ENCODE results near the gene USP22.
"Not testable (repeated sequence)": the region's sequence is repeated elsewhere in the genome, so short reads cannot be mapped to it uniquely, and the experiment has no call there.

The USP22 gene

GRCh38 chr17:21077281-21077680 is 34.5 kb upstream of the USP22 start:
- Histone ChIP-seq H3K4me3 (ENCODE audit: low read length in 2 of 2) (no peak overlapping the region), H3K4me1 (ENCODE audit: control insufficient read depth in 2 of 2, insufficient read depth in 2 of 2, low read length in 2 of 2) (peaks cover 0 to 5% of the 10 kb centered on the region in 2 donors), H3K9me3 (ENCODE audit: control insufficient read depth in 2 of 2, low read length in 2 of 2) (no peaks in the 10 kb centered on the region), H3K9ac (ENCODE audit: low read depth in 1 of 2, low read length in 2 of 2) (no peak overlapping the region), H3K27me3 (ENCODE audit: control insufficient read depth in 2 of 2, insufficient read depth in 2 of 2, low read length in 2 of 2) (no peaks in the 10 kb centered on the region), H3K27ac (ENCODE audit: low read depth in 2 of 2, low read length in 2 of 2) (no peak overlapping the region), H3K36me3 (ENCODE audit: control insufficient read depth in 2 of 2, insufficient read depth in 2 of 2, low read length in 2 of 2) (no peaks in the 10 kb centered on the region)

GRCh38 chr17:21076242-21076641 is 33.4 kb upstream of the USP22 start:
- Histone ChIP-seq H3K4me3 (ENCODE audit: low read length in 2 of 2) (no peak overlapping the region), H3K9ac (ENCODE audit: low read depth in 1 of 2, low read length in 2 of 2) (no peak overlapping the region), H3K27ac (ENCODE audit: low read depth in 2 of 2, low read length in 2 of 2) (no peak overlapping the region), H3K4me1 (ENCODE audit: control insufficient read depth in 2 of 2, insufficient read depth in 2 of 2, low read length in 2 of 2) (peaks cover 0 to 5% of the 10 kb centered on the region in 2 donors), H3K9me3 (ENCODE audit: control insufficient read depth in 2 of 2, low read length in 2 of 2) (no peaks in the 10 kb centered on the region), H3K27me3 (ENCODE audit: control insufficient read depth in 2 of 2, insufficient read depth in 2 of 2, low read length in 2 of 2) (no peaks in the 10 kb centered on the region), H3K36me3 (ENCODE audit: control insufficient read depth in 2 of 2, insufficient read depth in 2 of 2, low read length in 2 of 2) (no peaks in the 10 kb centered on the region)

GRCh38 chr17:21075739-21076085 is 32.9 kb upstream of the USP22 start:
- H3K36me3 ChIP-seq (ENCODE audit: control insufficient read depth in 2 of 2, insufficient read depth in 2 of 2, low read length in 2 of 2) = no peaks in the 10 kb centered on the region
- H3K27me3 ChIP-seq (ENCODE audit: control insufficient read depth in 2 of 2, insufficient read depth in 2 of 2, low read length in 2 of 2) = no peaks in the 10 kb centered on the region
- peaks cover 0 to 5% of the 10 kb centered on the region in 2 donors for H3K4me1 ChIP-seq (ENCODE audit: control insufficient read depth in 2 of 2, insufficient read depth in 2 of 2, low read length in 2 of 2)
- no peak overlapping the region for H3K9ac ChIP-seq (ENCODE audit: low read depth in 1 of 2, low read length in 2 of 2)
- H3K27ac ChIP-seq (ENCODE audit: low read depth in 2 of 2, low read length in 2 of 2) = peak overlapping the region in 1 of 2 donors; percentile 1
- H3K4me3 ChIP-seq (ENCODE audit: low read length in 2 of 2) = no peak overlapping the region
- H3K9me3 ChIP-seq (ENCODE audit: control insufficient read depth in 2 of 2, low read length in 2 of 2) = no peaks in the 10 kb centered on the region

GRCh38 chr17:21072745-21073197 is 30.0 kb upstream of the USP22 start:
- no peaks in the 10 kb centered on the region for H3K9me3 ChIP-seq (ENCODE audit: control insufficient read depth in 2 of 2, low read length in 2 of 2)
- H3K4me3 ChIP-seq (ENCODE audit: low read length in 2 of 2) = no peak overlapping the region
- H3K36me3 ChIP-seq (ENCODE audit: control insufficient read depth in 2 of 2, insufficient read depth in 2 of 2, low read length in 2 of 2) = no peaks in the 10 kb centered on the region
- H3K9ac ChIP-seq (ENCODE audit: low read depth in 1 of 2, low read length in 2 of 2) = no peak overlapping the region
- H3K4me1 ChIP-seq (ENCODE audit: control insufficient read depth in 2 of 2, insufficient read depth in 2 of 2, low read length in 2 of 2) = peaks cover 0 to 5% of the 10 kb centered on the region in 2 donors
- no peaks in the 10 kb centered on the region for H3K27me3 ChIP-seq (ENCODE audit: control insufficient read depth in 2 of 2, insufficient read depth in 2 of 2, low read length in 2 of 2)
- H3K27ac ChIP-seq (ENCODE audit: low read depth in 2 of 2, low read length in 2 of 2) = no peak overlapping the region

- Histone ChIP-seq H3K4me3 (ENCODE audit: low read length in 2 of 2) (no peak overlapping the region), H3K27me3 (ENCODE audit: control insufficient read depth in 2 of 2, insufficient read depth in 2 of 2, low read length in 2 of 2) (no peaks in the 10 kb centered on the region), H3K36me3 (ENCODE audit: control insufficient read depth in 2 of 2, insufficient read depth in 2 of 2, low read length in 2 of 2) (no peaks in the 10 kb centered on the region), H3K9ac (ENCODE audit: low read depth in 1 of 2, low read length in 2 of 2) (no peak overlapping the region), H3K4me1 (ENCODE audit: control insufficient read depth in 2 of 2, insufficient read depth in 2 of 2, low read length in 2 of 2) (no peaks in the 10 kb centered on the region), H3K9me3 (ENCODE audit: control insufficient read depth in 2 of 2, low read length in 2 of 2) (no peaks in the 10 kb centered on the region), H3K27ac (ENCODE audit: low read depth in 2 of 2, low read length in 2 of 2) (no peak overlapping the region)
These were observed 23.6 kb upstream of the USP22 start for GRCh38 chr17:21066394-21066793.

GRCh38 chr17:21061971-21062526 is 19.2 kb upstream of the USP22 start:
- Histone ChIP-seq H3K9me3 (ENCODE audit: control insufficient read depth in 2 of 2, low read length in 2 of 2) (no peaks in the 10 kb centered on the region), H3K27ac (ENCODE audit: low read depth in 2 of 2, low read length in 2 of 2) (no peak overlapping the region), H3K4me3 (ENCODE audit: low read length in 2 of 2) (no peak overlapping the region), H3K9ac (ENCODE audit: low read depth in 1 of 2, low read length in 2 of 2) (no peak overlapping the region), H3K27me3 (ENCODE audit: control insufficient read depth in 2 of 2, insufficient read depth in 2 of 2, low read length in 2 of 2) (no peaks in the 10 kb centered on the region), H3K4me1 (ENCODE audit: control insufficient read depth in 2 of 2, insufficient read depth in 2 of 2, low read length in 2 of 2) (no peaks in the 10 kb centered on the region), H3K36me3 (ENCODE audit: control insufficient read depth in 2 of 2, insufficient read depth in 2 of 2, low read length in 2 of 2) (no peaks in the 10 kb centered on the region)

GRCh38 chr17:21061158-21061835 is 18.5 kb upstream of the USP22 start:
- no peaks in the 10 kb centered on the region for H3K9me3 ChIP-seq (ENCODE audit: control insufficient read depth in 2 of 2, low read length in 2 of 2)
- H3K4me1 ChIP-seq (ENCODE audit: control insufficient read depth in 2 of 2, insufficient read depth in 2 of 2, low read length in 2 of 2) = no peaks in the 10 kb centered on the region
- no peak overlapping the region for H3K4me3 ChIP-seq (ENCODE audit: low read length in 2 of 2)

GRCh38 chr17:21059761-21060160 is 16.9 kb upstream of the USP22 start:
- Histone ChIP-seq H3K36me3 (ENCODE audit: control insufficient read depth in 2 of 2, insufficient read depth in 2 of 2, low read length in 2 of 2) (no peaks in the 10 kb centered on the region), H3K4me1 (ENCODE audit: control insufficient read depth in 2 of 2, insufficient read depth in 2 of 2, low read length in 2 of 2) (no peaks in the 10 kb centered on the region), H3K27me3 (ENCODE audit: control insufficient read depth in 2 of 2, insufficient read depth in 2 of 2, low read length in 2 of 2) (no peaks in the 10 kb centered on the region), H3K9me3 (ENCODE audit: control insufficient read depth in 2 of 2, low read length in 2 of 2) (no peaks in the 10 kb centered on the region), H3K4me3 (ENCODE audit: low read length in 2 of 2) (no peak overlapping the region), H3K27ac (ENCODE audit: low read depth in 2 of 2, low read length in 2 of 2) (no peak overlapping the region), H3K9ac (ENCODE audit: low read depth in 1 of 2, low read length in 2 of 2) (no peak overlapping the region)

More at GRCh38 chr17:21061158-21061835, 18.5 kb upstream of the USP22 start:
- Histone ChIP-seq H3K36me3 (ENCODE audit: control insufficient read depth in 2 of 2, insufficient read depth in 2 of 2, low read length in 2 of 2) (no peaks in the 10 kb centered on the region), H3K9ac (ENCODE audit: low read depth in 1 of 2, low read length in 2 of 2) (no peak overlapping the region), H3K27me3 (ENCODE audit: control insufficient read depth in 2 of 2, insufficient read depth in 2 of 2, low read length in 2 of 2) (no peaks in the 10 kb centered on the region), H3K27ac (ENCODE audit: low read depth in 2 of 2, low read length in 2 of 2) (no peak overlapping the region)

- Histone ChIP-seq H3K36me3 (ENCODE audit: control insufficient read depth in 2 of 2, insufficient read depth in 2 of 2, low read length in 2 of 2) (no peaks in the 10 kb centered on the region), H3K27ac (ENCODE audit: low read depth in 2 of 2, low read length in 2 of 2) (no peak overlapping the region), H3K9me3 (ENCODE audit: control insufficient read depth in 2 of 2, low read length in 2 of 2) (no peaks in the 10 kb centered on the region), H3K27me3 (ENCODE audit: control insufficient read depth in 2 of 2, insufficient read depth in 2 of 2, low read length in 2 of 2) (no peaks in the 10 kb centered on the region), H3K4me3 (ENCODE audit: low read length in 2 of 2) (no peak overlapping the region), H3K9ac (ENCODE audit: low read depth in 1 of 2, low read length in 2 of 2) (no peak overlapping the region), H3K4me1 (ENCODE audit: control insufficient read depth in 2 of 2, insufficient read depth in 2 of 2, low read length in 2 of 2) (no peaks in the 10 kb centered on the region)
These were observed 15.5 kb upstream of the USP22 start for GRCh38 chr17:21058098-21058893.

GRCh38 chr17:21053056-21053455 is 10.2 kb upstream of the USP22 start:
- not testable (repeated sequence) for H3K9me3 ChIP-seq (ENCODE audit: control insufficient read depth in 2 of 2, low read length in 2 of 2); H3K9ac ChIP-seq (ENCODE audit: low read depth in 1 of 2, low read length in 2 of 2); H3K36me3 ChIP-seq (ENCODE audit: control insufficient read depth in 2 of 2, insufficient read depth in 2 of 2, low read length in 2 of 2); H3K4me3 ChIP-seq (ENCODE audit: low read length in 2 of 2); H3K27ac ChIP-seq (ENCODE audit: low read depth in 2 of 2, low read length in 2 of 2); H3K4me1 ChIP-seq (ENCODE audit: control insufficient read depth in 2 of 2, insufficient read depth in 2 of 2, low read length in 2 of 2); H3K27me3 ChIP-seq (ENCODE audit: control insufficient read depth in 2 of 2, insufficient read depth in 2 of 2, low read length in 2 of 2)

Data from mucosa of rectum (tissue), 2 donors.